Activated gamma-delta T cell (primary cell): ENCODE measurements around the gene PRR5L.

Experiments used
- DNase-seq: peaks from one replicate; lab custom pipeline; 2025; lab: John Stamatoyannopoulos, UW
- total RNA-seq, 2 donors: gene quantifications; one replicate each; lab custom pipeline; 2026; lab: John Stamatoyannopoulos, UW

The PRR5L gene, protein sequence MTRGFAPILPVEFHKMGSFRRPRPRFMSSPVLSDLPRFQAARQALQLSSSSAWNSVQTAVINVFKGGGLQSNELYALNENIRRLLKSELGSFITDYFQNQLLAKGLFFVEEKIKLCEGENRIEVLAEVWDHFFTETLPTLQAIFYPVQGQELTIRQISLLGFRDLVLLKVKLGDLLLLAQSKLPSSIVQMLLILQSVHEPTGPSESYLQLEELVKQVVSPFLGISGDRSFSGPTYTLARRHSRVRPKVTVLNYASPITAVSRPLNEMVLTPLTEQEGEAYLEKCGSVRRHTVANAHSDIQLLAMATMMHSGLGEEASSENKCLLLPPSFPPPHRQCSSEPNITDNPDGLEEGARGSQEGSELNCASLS
- total RNA-seq, result 32.2 to 162 reads per million in 2 donors

DNA sequence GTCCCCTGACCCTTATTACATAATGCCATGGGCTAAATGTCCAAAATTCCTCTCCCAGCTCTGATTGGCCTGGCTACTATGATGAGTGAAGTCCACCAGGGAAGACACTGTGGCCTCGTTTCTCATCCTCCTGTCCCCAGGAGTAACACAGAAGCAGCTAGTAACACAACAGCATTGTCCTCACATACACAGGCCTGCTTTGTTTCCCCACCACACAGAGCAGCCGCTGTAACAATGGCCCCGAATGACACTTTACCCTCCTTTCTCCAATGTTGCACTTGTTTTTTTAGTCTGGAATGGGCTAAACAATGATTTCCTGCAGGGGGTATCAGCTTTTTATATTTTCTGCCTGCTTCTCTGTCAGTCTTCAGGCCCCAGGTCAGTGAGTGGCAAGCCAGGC lies at the start of gene PRR5L:
Gene PRR5L (plus strand): TSS at position 363 of the 400 bp plus-strand sequence. CDS start 104,834 bp downstream, outside the sequence.
- DNase-seq, result no peak

- DNase-seq, result no peak
Measured at GRCh38 chr11:36247493-36247892, 48.6 kb upstream of the PRR5L start.

DNA sequence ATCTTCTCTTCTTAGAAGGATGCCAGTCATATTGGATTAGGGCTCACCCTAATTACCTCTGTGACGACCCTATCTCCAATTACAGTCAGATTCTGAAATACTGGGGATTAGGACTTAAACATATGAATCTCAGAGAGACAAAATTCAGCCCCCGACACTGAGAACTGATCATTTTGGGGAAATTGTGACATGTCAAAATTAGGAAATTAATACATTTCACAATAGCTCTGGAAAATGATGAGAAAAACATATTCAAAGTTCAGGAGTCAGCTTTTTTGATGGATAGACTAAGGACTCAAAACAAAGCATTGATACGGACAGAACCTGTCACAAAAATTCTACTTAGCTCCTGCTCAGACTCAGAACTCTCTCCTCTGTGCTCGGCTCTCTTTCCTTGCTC lies 47.7 kb upstream of the PRR5L start:
- no peak for DNase-seq

- no peak for DNase-seq
Measured at GRCh38 chr11:36249246-36249645, 46.8 kb upstream of the PRR5L start.

DNA sequence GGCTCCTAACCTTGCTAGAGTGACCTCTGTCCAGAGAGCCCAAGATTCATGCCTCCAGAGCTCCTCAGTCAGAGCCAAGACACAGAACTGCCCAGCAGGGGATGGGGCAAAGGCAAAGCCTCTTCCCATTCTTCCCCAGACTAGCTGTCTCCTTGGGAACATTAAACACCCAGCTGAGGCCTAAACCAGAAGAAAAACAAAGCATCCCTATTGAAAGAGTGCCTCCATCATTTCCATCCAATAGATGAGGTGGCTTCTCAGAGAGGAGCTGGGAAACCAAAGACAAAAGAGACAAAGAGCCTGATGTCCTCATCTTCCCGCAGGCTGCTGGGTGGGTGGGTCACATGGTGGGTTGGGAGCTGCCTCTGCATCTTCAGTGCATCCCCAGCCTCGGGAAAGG lies 44.3 kb upstream of the PRR5L start:
- no peak for DNase-seq

GRCh38 chr11:36253238-36253637 lies 42.9 kb upstream of the PRR5L start:
- DNase-seq, result no peak

DNA sequence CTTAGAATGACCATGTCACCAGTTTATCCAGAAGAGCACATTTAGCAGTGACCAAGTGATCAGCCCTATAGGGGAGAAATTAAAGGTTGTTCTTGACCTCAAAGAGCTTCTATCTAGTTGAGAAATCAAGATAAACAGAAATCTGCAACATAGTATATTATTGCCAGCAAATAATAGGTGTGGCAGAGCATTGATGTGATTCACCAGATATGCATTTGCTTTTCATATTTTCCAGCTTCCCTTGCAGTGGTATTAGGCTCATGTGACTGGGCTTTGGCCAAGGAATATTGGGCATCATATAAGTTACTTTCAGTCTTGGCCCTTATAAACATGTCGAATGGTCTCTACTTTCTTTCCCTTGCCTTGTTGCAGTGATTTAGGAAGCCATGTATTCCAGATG lies 41.4 kb upstream of the PRR5L start:
- DNase-seq, result no peak

DNA sequence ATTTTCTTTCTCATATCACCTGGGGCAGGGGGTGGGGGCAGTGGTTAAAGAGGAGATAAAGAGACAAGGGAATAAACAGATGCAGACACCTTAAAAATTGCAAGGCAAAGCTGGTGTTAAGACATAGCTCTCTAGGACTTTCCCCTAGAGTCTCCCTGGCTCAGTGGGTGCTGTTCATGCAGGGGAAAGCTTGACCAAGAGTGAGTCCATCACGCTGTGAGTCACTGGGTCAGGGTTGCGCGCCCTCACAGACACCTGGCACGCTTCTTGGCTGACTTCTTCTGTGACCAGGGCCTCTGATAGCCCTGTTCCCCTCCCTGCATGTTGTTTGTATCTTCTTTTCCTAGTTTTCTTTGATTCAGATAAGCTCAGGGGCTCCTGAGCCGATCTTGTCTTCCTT lies 38.7 kb upstream of the PRR5L start:
- no peak for DNase-seq

GRCh38 chr11:36258730-36259360 lies 37.2 kb upstream of the PRR5L start:
- DNase-seq, result no peak

DNA sequence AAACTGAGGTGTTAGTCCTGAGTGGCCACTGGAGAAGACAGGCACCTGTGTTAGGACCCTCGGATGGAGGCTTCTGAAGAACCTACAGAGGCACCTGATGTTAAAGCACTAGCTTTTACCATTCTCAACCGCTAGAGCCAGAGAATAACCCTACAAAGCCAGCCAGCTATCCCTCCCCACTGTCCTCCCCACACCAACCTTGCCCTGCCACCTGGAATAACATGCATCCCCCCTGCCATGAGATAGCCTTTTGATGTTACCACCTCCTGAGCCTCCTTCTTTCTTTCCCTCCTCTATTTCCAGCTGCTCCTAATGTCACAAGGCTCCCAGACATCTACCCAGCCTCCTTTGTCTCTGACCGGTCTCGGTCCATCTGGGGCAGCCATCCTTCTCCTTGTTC lies 35.0 kb upstream of the PRR5L start:
- DNase-seq, result no peak

GRCh38 chr11:36264011-36264972 lies 31.8 kb upstream of the PRR5L start:
- DNase-seq, result no peak

DNA sequence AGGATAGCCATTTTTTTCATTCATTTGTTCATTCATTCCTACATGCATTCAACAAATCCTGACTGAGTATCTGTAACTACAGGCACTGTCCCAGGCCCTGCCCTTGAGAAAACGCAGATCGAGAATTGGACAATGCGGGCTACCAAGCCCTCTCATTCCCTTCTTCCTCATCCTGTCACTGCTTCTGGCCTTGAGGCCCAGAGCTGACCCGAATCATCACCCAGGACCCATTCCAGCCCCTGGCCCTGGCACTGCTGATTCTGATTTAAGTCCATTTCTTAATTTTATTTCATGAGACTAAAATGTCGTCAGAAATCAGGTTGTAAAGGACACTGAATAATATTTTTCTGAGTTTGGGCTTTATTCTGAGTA lies 31.1 kb upstream of the PRR5L start:
- DNase-seq, result no peak

GRCh38 chr11:36265793-36266628 lies 30.1 kb upstream of the PRR5L start:
- DNase-seq, result no peak

GRCh38 chr11:36266767-36267166 lies 29.3 kb upstream of the PRR5L start:
- no peak for DNase-seq

DNA sequence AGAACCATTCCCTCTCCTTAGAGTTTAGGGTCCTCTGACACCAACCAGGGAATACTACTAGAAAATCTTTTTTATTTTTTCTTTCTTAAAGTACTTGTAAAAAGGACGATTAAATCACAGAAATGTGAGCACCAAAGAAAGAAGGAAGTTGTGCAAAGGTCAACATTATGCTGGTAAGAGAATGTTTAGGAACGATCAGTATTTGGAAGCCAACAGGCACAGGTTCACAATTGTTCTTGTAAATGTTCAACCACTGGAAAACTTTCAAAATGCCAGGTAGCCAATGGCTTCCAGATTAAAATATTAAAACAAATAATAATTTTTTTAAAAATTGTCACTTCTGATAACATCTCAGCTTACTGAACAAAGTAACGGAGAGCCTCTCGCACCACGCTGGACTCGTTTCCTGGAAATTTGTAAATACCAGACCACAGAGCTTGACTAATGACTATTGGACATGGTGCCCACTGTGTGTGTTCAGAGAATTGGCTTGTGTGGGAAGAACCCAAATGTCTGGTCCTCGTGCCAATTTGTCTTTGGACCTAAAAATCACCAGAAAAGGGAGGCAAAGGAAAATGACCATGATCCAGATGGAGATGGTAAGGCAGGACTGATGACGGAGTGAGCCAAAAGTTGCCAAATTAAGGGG lies 27.6 kb upstream of the PRR5L start:
- DNase-seq, result no peak

- no peak for DNase-seq
Measured at GRCh38 chr11:36270701-36271100, 25.4 kb upstream of the PRR5L start.

DNA sequence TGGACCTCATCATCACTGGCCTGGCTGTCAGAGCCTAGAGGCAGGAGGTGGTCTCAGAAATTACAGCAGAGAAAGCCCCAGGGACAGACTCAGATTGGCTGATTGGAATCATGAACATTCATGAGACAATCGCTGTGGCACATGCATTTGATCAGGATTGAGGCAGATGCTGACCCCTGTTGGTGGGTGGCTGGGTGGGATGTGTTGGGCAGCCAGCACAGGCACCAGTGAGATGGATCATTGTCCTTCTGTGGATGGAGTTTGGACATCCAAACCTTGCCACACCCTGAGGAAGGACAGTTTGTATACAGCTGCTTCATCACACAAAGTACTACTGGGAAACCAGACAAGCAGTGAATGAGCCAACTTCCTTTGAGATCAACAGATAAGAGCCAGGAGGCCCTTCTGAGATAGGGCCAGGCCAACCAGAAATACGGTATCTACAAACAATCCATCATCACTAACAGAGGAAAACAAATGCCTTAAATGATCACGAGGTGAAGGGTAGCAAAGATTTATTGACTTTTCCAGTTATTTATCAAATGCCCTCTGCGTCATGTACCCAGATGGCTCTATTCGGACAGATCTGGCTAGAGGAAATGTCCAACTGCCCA lies 24.2 kb upstream of the PRR5L start:
- DNase-seq, result no peak

GRCh38 chr11:36273110-36273509 lies 23.0 kb upstream of the PRR5L start:
- DNase-seq, result no peak

GRCh38 chr11:36274414-36274813 lies 21.7 kb upstream of the PRR5L start:
- DNase-seq, result no peak

DNA sequence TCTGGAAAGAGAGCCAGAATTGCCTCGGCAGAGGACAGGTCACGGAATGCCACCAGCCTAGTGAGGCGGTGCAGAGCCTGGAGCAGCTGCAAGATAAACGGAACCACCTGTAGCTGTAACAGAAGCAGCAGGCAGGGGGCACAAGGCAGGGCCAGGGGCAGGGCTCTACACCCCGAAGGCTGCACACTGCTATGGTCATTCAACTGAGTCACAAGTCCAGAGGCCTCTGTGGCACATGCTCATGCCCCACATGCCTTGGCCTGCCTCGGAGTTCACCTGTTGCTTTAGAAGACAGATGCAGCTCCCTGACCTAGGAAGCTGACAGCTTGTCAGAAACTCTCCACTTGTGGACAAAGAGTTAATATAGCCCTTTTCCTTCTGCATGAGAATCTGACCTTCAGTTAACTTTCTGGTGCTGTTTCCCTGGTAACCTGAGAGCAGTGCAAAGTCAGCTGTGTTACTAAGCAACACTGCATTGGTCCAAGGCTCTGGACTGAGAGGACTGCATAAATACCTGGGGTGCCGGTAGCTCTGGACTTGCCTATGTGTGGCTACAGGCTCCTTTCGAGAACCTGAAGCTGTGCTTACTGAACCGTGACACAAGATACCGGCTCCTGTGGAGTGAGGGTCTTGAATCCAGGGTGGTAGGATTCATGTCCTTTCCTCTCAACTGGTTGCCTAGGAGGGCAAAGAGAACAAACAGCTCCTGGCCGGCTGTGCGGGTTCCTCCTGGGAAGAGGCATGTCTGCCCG lies 17.4 kb upstream of the PRR5L start:
- DNase-seq, result no peak
